Measurements from ENCODE around the gene SPANXB1.

- TF ChIP-seq POLR2AphosphoS5 (IDR thresholded peaks at IDR 0.05; ENCODE audit: borderline replicate concordance, low read depth, low read length), result no peak
- TF ChIP-seq EZH2 (IDR thresholded peaks at IDR 0.05), result no peak
- TF ChIP-seq FOXP2 (optimal IDR thresholded peaks at IDR 0.05; ENCODE audit: control extremely low read depth, extremely low read length, insufficient read depth), result no peak
Observed at GRCh38 chrX:140975472-140975871, 26.9 kb upstream of the SPANXB1 start.
